HG02678 (cell line): ENCODE data around the gene SLC7A1.

Source experiments
- ATAC-seq: cut with Tn5 transposase; IDR thresholded peaks from one replicate; pipeline ENCODE4 v1.9.1; 2021; ENCODE audit warnings: mild to moderate bottlenecking, moderate library complexity; ENCODE audit not compliant: unreplicated experiment

The SLC7A1 gene

DNA sequence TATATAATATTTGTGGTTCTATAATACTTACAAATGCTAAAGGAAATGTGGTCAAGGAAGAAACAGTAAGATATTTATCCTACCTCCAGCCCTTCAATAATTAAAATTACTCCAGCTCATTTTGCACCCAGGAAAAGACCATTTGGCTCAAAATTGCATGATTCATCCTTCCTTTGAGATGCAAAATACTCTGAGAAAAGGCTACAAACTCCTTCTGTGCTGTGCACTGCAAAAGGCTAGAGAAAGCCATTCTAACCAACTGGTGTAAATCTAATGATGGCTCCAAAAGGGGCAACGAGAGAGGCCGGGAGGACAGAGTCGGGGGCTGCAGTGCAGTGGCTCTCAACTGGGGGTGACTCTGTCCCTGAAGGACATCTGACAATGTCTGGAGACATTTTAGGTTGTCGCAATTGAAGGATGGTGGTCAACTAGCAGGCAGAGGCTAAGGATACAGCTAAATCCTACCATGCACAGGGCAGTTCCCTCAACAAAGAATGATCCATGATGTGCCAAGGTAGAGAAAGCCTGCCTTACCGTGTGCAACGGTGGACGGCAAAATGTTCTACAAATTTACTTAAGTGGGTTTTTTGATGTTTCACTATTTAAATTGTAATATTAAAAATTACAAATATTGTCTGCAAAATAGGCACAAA lies 32.6 kb downstream of the SLC7A1 start:
- no peak for ATAC-seq

DNA sequence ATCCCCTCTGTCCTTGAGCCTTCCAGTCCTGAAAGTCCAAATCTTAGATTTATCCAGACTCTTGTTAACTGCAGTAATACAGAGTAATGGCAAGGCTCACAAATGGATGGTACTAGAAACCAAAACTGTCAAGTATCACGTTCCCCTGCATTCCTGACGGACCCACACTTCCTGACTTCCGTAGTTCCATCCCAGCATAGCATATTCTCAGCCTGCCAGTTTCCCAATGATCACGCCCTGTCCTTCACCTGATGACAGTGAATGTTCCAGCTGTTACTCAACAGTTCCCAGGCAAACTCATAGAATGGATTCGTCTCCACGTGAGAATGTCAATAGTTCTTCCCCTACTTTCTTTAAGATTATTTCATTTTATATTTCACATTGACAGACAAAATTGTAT lies 33.6 kb downstream of the SLC7A1 start:
- ATAC-seq, result no peak

DNA sequence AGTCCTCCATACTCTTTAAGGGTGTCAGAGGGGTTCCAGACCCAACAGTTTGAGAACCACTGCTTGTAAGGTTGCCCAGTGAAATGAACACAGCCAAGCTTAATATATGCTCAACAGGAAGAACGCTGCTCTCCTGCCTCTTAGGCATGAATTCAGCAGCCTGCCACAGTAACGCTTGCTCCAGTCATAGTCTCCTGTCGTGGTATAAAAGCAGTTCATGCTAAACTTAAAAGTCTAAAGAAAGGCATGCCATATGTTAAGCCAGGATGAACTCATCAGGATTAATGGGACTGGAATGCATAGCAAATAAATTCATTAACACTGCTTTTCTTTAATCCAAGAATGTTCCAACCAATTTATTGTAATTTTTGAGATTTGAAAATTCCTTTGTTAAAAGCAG lies 38.7 kb downstream of the SLC7A1 start:
- ATAC-seq, result no peak

DNA sequence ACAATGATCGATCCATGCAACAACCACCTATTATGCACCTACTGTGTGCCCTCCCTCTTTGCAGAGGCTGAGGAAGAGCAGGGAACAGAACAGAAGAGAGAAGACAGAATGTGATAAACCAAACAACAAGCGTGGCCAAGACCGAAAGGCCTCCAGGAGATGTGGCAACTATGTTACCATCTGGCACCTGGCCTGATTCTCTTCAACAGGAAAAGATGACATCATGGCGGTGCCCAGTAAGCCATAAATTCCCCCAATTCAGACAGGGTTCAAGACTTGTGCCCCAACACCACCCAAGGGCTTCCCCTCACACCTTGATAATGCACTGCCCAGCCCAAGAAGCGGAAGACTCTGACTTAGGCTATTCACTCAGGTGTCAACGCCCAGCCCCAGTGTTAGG lies 44.3 kb downstream of the SLC7A1 start:
- ATAC-seq, result no peak

DNA sequence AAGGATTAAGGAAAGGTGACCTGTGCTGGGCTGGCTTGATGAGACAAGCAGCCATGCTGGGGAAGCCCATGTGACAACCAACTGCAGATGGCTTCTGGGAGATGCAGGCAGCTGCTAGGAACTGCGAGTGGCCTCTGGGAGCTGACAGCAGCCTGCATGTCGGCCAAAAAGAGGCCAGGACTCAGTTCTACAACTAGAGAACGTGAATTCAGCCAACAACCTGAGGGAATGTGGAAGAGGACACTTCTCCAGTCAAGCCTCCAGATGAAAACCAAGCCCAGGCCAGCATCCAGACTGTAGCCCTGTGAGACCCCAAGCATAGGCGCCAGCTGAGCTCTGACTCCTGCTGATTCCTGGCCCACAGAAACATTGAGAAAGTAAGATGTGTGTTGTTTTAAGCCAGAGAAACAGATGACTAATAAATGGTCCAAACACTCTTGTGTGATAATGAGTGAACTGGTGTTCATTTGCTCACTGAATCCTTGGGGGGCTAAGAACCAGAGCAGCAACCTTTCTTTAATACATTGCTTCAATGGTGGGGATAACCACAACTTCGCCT lies 45.0 kb downstream of the SLC7A1 start:
- no peak for ATAC-seq

DNA sequence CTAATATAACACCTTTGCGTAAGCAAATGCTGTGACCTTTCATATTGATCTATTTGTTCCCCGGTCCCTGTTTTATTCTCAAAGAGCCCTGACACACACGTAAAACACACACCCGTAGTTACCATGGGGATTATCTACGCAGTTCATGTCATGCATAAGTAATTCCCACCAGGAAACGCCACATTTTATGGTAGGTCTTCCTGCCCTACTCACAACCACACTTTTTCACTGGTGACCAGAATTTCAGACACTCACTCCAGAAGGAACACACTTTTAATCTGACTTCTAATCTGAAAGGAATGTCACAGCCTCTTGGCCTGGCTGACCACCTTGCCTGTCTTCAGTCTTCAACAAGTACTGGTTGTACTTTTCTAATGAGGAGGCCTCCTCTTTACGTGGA lies 46.8 kb downstream of the SLC7A1 start:
- no peak for ATAC-seq

DNA sequence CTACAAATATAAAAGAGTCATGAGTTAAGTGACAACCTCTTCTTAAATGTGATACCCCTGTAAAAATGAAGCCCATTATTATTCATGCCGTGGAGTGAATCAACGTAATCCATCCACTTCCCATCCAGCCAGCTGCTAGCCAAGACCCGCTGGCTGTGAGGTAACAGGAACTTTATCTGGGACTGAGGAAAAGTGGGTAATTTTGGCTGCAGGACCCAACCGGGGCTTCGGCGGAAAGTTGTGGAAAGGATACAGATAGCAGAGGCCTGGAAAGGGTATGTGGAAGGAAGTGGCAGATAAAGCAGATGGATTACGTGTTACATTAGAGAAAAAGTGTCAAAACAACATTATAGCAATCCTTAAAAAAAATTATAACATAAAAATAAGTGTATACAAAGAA lies 48.3 kb downstream of the SLC7A1 start:
- no peak for ATAC-seq

DNA sequence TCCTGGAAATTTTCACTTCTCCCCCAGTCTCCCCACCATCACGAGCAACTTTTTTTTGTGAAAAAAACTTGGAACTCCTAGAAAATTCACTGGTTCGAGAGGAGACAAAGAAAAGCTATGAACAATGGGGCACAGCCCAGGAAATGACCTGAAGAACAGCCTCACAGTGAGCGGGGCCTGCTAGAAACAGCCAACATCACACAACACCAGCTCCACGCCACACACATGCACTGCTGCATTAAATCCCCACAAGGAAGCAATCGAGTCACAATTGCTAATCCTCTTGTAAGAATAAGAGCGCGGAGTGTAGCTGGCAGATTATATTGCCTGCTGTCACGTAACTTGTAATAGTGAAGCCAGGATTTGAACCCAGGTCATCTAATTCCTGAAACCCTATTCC lies 48.8 kb downstream of the SLC7A1 start:
- ATAC-seq, result no peak

DNA sequence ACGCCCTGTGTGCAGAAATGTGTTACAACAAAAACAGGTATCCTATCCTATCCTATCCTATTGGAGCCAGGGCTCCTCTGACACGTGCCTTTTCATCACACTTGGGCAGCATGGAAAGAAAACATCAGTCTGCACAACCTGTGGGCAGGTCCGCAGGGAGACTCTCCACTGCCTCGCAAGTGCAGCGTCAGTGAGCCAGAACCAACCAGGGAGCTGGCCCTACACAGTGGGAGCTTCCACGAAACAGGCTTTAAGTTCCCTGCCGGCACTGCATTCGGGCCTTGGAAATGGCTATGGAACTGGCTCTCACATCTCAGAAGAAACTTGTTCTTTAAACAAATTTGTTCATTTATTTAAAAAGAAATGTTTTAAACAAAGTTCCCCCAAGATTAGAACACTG lies 49.5 kb downstream of the SLC7A1 start:
- ATAC-seq, result no peak

DNA sequence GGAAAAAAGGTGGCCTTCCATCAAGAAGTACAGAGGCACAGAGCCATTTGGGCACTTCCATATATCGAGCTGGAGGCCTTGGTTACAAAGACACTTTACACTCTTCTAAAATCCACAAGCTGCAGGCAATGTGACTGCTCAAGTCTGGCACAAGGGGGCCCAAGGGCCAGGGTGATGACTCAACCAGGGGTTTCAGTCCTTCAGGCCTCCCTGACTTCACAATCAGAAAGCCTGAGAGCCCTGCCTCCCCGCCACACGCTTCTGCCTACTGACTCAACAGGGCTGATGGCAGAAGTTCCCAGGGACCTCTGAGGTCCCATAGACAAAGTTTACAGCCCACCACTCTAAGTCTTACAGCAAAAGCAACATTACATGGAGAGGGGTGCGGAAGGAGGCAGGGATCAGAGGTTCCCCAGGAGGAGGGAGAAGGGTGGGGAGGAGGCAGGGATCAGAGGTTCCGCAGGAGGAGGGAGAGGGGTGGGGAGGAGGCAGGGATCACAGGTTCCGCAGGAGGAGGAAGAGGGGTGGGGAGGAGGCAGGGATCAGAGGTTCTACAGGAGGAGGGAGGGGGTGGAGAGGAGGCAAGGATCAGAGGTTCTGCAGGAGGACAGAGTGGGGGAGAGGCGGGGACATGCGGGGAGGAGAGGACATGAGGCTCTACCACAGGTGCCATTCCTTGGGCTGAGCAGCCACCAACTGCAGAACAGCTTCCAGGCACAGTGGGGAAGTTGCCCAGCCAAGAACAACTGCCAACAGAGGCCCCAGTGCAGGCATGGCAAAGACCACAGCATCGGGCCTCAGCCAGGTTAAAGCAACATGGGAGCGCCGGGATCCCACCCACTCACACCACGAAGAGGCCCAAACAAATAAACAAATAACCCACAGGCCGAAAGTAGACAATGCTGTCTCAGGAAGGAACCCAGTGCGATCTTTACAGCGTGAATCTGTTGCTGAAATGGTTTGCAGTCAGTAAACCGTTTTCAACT lies 52.0 kb downstream of the SLC7A1 start:
- peak; percentile 97 for ATAC-seq

DNA sequence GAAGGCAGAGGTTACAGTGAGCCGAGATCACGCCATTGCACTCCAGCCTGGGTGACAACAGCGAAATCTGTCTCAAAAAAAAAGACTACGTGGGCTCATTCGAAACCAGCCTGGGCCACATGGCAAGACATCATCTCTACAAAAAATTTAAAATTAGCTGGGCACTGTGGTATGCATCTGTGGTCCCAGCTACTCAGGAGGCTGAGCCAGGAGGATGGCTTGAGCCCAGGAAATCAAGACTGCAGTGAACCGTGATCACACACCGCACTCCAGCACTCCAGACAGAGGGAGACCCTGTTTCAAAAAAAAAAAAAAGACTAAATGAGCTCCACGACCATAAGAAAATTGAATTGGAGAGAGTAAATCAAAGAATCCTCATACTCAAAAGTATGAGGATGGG lies 53.1 kb downstream of the SLC7A1 start:
- ATAC-seq, result no peak

DNA sequence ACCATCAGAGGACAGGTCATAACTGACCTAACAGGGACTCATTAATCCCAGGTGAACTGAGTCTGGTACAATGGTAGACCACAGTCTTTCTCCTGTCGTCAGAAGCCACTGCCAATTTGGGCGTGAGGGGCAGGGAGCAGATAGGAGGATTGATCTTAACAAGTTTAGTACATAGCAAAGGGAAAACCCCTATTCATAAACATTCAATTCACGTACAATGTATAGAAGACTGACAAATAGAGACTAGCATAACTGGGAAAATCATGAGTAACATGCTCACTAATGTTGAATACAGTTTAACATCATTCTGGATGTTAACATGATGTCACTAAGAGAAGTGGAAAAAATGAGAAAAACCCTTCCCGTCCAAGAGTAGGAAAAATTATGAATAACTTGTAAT lies 54.1 kb downstream of the SLC7A1 start:
- ATAC-seq, result no peak

GRCh38 chr13:29540799-29541198 lies 54.7 kb downstream of the SLC7A1 start:
- no peak for ATAC-seq

DNA sequence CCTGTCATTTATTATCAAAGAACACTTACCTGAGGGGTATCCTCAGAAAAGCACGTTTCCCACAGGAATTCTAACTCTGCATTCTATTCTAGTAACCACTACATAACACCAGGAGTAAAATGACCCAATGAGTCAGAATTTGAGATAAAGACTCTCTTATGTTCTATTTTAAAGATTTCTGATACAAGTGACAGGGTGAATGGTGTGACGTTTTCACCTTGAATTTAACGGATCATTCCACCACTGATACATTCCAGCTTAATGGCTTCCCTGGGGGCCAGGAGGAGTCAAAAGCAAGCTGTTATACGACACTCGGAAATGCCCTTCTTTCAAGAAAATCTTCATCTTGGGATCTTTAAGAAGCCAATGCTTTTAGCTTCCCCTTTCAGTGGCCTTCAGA lies 55.2 kb downstream of the SLC7A1 start:
- no peak for ATAC-seq

DNA sequence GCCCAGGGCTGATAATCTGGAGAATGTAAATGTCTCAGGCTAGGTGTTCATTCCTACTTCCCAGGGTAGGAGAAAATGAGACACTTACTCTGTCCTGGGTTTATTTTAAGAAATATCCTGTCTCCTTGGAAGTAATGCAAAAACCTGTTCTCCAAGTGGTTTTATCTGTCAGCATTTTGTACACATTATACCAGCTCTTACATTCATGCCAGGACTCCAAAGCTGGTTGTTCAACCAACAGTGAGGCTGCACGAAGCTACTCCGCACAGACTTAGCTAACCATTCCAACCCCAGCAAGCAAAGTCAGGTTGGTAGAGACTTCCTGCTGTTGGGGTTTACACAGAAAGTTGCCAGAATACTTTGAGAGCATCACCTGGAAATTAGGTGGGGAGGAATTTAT lies 55.6 kb downstream of the SLC7A1 start:
- ATAC-seq, result no peak

DNA sequence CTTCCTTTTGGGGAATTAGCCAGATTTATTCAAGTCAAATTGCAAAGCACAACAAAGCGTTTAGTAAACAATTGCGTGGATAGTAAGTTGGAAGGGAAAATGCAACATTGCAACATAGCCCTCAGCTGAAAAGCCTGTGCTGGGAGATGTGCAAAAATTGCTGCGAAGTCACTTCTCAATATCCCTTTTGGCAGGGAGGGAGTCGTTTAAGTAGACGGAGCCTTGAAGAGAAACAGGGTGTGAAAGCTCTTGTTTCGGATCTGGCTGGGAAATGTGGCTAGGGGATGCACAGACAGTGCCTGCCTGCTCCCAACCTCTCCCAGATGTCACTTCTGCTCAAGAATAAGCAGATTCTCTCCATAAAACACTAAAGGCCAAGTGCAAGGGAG lies 56.8 kb downstream of the SLC7A1 start:
- no peak for ATAC-seq

- ATAC-seq, result no peak
Measured at GRCh38 chr13:29537736-29538651, 57.5 kb downstream of the SLC7A1 start.

DNA sequence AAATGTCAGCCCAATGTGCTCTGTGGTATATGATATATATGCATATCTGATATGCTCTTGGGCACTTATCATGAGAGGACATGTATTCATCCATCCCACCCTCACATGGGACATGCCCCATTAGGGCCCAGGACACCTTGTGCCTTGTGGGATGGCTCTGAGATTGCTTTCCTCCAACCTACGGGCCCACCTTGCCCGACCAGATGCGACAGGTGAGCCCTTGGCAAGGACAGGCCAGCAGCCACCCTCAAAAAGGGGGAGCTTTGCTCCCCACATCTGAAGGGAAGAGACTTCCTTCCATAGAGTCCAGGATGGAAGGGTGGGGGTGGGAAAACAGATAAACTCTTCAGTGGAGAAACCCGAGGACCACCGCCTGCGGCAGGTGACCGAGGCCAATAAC lies 58.6 kb downstream of the SLC7A1 start:
- ATAC-seq, result no peak

DNA sequence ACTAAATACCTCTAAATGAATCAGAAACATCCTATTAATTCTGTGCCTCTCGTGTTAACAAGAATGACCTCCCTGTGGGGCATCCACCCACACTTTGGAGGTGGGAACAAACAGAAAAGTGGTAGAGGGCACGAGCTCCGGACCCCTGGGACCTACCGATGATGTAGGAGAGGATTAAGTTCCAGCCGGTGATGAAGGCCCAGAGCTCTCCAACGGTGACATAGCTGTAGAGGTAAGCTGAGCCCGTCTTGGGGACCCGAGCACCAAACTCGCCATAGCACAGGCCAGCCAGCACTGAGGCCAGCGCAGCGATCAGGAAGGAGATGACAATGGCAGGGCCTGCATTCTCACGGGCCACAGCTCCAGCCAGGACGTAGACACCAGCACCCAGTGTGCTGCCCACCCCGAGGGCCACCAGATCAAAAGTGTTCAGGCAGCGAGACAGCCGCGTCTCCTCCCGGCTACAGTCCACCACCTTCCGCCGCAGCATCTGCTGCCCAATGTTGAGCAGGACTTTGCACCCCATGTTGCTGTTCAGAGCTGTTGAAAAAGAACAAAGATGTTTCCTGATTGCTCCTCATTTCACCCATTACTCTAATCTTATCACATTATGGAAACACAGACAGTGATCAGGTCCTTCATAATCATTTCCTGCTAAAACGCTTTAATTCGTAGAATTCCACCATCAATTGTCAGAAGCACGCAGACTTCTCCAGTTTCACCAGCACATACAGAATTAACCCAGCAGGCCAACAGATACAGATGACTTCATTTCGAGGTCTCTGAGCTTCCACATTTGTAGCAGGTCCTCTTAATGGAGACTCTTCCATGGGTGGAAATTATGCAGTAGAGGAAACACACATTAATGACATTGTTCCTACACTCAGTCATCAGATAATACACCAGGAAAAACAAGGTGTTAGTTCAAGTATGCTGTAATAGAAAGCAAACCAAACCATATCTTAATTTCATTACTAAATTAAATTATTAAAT lies 59.5 kb downstream of the SLC7A1 start:
- ATAC-seq, result no peak

DNA sequence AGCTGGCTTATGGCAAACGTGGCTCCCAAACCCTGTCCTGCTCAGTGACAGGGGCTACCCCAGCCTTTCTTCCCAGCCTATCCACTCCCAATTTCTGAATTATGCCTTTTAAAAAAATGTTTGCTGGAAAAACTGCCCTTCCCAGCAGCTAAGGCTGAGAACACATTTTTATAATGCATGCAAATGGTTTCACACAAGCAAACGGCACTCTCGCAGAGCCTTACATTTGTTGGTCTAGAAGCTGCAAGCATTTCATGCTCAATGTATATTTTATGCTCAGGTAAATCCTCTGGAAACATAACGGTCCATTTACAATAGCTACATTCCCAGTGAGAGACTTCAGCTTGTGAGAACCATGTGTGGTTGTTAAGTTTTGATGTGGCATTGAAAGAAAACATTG lies 61.4 kb downstream of the SLC7A1 start:
- ATAC-seq, result no peak
